Hepatocyte (in vitro differentiated cells): ENCODE results near the gene MYO1D.

Source experiments
- EZH2 ChIP-seq: fragments of 200-600 bp; sonication (generic); IDR thresholded peaks from 2 replicates; pipeline ENCODE4 v1.6.1; 2016; ENCODE audit warnings: antibody characterized with exemption, mild to moderate bottlenecking, borderline replicate concordance
- EZH2phosphoT487 ChIP-seq: fragments of 200-600 bp; sonication (generic); IDR thresholded peaks from one replicate; pipeline ENCODE4 v1.6.1; 2018; ENCODE audit warnings: antibody characterized with exemption, mild to moderate bottlenecking, low read depth, moderate library complexity; ENCODE audit not compliant: unreplicated experiment, severe bottlenecking
- TF ChIP-seq, protein P1 (sequence below): fragments of 200-600 bp; sonication (generic); IDR thresholded peaks from 2 replicates; pipeline ENCODE4 v1.5.1; 2016; ENCODE audit warnings: antibody characterized with exemption, mild to moderate bottlenecking; ENCODE audit not compliant: poor library complexity

DNA sequence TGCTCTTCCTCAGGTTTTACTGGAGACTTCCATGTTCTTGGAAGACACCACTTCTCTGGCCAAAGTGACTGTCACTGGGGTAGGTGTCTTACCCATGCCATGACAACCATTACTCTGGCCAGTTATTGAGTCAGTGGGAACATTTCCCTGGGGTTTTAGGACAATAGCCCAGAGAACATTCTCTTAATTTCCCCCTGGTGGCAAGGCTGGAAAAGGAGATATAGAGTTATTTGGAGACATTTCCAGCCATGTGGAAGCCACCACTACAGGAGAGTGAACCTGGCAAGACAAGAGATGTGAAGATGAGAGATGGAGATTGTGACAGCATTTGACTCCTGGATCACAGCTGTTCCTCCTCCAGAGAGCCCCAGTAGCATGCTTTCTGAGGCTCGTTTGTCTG, 283.9 kb downstream of the MYO1D start:
- TF ChIP-seq EZH2: no peak
- TF ChIP-seq, protein P1, sequence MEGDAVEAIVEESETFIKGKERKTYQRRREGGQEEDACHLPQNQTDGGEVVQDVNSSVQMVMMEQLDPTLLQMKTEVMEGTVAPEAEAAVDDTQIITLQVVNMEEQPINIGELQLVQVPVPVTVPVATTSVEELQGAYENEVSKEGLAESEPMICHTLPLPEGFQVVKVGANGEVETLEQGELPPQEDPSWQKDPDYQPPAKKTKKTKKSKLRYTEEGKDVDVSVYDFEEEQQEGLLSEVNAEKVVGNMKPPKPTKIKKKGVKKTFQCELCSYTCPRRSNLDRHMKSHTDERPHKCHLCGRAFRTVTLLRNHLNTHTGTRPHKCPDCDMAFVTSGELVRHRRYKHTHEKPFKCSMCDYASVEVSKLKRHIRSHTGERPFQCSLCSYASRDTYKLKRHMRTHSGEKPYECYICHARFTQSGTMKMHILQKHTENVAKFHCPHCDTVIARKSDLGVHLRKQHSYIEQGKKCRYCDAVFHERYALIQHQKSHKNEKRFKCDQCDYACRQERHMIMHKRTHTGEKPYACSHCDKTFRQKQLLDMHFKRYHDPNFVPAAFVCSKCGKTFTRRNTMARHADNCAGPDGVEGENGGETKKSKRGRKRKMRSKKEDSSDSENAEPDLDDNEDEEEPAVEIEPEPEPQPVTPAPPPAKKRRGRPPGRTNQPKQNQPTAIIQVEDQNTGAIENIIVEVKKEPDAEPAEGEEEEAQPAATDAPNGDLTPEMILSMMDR: no peak
- TF ChIP-seq EZH2phosphoT487: no peak
